GM21529 (cell line): Measurements from ENCODE around the gene GLIS1.
"Not testable (repeated sequence)": the region's sequence is repeated elsewhere in the genome, so short reads cannot be mapped to it uniquely, and the experiment has no call there.

Experiments
- ATAC-seq: cut with Tn5 transposase; IDR thresholded peaks from one replicate; pipeline ENCODE4 v1.9.1; 2021; ENCODE audit not compliant: unreplicated experiment

GLIS1 gene

DNA sequence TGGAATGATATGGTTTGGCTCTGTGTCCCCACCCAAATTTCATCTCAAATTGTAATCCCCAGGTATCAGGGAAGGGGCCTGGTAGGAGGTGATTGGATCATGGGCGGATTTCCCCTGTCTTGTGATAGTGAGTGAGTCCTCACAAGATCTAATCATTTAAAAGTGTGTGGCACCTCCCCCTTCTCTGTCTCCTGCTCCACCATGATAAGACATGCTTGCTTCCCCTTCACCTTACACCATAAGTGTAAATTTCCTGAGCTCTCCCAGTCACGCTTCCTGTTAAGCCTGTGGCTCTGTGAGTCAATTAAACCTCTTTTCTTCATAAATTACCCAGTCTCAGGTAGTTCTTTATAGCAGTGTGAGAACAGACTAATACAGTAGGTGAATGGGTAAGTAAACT is 170.4 kb downstream of the GLIS1 start:
- no peak for ATAC-seq

DNA sequence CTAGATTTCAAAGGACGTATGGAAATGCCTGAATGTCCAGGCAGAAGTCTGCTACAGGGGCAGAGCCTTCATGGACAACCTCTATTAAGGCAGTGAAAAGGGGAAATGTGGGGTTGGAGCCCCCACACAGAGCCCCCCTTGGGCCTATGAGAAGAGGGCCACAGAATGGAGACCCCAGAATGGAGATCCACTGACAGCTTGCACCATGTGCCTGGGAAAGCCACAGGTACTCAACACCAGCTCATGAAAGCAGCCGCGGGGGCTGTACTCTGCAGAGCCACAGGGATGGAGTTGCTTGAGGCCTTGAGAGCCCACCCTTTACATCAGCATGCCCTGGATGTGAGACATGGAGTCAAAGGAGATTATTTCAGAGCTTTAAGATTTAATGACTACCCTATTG is 171.1 kb downstream of the GLIS1 start:
- no peak for ATAC-seq

DNA sequence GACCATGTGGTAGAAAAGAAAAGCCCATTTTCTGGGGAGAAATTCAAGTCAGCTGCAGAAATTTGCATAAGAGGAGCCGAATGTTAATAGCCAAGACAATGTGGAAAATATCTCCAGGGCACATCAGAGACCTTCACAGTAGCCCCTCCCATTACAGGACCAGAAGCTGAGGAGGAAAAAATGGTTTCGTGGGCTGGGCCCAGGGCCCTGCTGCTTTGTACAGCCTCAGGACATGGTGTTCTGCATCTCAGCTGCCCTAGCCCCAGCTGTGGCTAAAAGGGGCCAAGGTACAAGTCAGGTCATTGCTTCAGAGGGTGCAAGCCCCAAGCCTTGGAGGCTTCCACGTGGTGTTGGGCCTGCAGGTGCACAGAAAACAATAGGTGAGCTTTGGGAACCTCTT is 171.5 kb downstream of the GLIS1 start:
- no peak for ATAC-seq

- ATAC-seq, result no peak
Measured at GRCh38 chr1:53563611-53564010, 175.4 kb downstream of the GLIS1 start.

DNA sequence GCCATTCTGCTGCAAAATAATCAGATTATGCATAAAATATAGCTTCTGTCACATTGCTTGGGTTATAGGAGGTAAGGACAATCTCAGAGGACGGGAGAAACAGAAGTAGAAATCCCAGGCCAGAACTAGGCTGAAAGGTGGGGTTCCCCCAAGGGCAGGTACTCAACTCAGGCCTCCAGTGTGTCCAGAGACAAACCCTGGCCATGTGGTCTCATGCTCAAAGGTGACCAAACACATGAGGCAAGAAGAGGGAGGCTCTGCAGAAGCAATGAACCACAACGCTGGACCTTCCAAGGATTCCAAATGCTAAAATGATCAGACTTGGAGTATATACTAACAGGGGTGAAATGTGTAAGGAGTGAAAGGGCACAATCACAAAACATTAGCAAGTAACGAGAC is 176.0 kb downstream of the GLIS1 start:
- no peak for ATAC-seq

DNA sequence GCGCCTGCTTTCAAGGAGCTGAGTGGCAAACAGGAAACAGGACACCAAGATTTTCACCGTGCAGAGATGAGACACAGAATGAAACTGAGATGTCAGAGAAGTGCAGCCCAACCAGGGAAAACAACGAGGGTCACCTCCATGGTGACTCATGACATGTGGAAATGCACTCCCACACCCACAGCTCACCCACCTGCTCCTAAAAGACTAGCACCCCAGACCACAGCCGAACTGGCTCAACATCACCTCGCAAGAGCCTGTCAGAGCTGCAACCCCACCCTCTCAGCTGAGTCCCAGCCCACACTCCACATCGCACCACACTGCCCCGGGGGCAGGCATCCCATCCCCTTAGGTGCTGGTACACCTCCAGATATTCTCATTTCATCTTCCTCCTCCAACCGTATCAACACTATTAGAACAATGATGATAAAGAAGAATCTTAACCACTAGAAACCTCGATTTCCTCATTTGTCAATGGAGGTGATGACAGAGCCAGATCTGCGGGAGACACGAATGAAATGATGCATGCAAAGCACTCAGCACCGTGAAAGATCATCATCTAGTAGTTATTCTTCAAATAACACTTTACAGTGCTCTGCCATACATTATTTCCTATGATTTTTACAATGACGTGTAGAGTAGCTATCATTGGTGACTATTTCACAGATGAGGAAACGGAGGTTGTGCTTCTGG is 176.5 kb downstream of the GLIS1 start:
- no peak for ATAC-seq

DNA sequence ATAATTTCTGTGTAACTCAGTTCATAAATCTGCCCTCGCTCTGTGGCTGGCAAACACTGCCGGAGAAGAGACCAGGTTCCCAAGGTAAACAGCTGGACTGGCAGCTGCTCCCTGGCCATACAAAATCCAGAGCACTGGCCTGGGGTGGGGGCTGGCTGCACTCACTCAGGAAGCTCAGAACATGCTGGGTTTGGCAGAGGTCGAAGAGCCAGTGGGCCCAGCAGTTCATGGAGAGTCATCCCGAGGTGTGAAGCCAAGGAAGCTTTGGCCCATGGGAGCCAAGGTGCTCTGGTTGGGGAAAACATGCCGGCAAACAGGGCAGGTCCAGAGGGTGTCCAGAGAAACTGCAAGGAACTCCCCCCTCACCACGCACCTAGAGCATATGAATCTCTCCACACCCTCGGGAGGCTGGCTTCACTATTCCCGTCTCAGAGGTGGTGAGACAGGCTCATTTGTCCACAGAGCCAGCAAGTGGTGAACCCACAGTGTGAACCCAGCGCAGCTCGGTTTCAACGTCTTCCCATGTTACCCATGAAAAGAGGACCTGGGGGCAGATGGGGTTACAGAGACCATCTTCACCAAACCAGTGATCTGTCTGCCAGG is 177.4 kb downstream of the GLIS1 start:
- no peak for ATAC-seq

DNA sequence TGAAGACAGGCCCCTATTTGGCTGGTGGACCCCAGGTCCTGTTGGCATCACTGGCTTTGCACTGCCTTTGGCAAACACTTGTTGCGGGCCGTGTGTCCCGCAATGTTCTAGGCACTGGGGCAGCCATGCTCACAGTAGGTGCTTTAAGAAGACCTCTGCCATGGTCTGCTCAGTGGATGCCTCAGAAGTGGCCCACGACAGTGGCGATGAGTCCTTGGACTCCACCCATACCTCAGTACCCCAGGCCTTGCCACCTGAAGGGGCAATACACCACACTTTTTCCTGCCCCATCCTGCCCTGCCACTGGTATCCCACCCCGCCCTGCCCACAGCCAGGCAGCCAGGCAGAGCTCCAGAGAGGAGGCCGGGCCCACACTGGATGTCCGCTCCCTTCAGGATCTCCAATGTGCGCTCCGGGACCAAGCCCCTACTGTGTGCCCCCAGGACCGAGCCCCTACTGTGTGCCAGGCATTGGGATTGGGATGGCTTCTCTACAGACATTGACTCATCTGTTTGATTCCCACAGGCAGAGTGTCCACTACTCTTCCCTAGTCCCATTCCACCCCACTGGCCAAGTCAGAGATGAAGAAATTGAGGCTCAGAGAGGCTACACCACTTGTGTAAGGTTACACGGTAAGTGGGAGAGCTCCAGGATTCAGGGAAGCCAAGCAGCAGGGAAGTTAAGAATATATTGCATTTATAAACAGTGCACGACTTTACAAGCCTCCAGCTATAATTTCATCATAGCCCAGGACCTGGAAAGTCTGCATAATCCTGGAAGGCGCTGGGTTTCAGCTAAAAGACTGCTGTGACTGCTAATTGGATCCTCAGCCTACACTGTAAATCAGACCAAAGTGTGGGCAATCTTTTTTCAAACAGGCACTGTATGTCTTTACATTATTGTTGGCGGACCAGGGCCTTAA is 178.1 kb downstream of the GLIS1 start:
- ATAC-seq, result no peak

- ATAC-seq, result no peak
Measured at GRCh38 chr1:53559854-53560580, 178.9 kb downstream of the GLIS1 start.

GRCh38 chr1:53559391-53559815 is 179.6 kb downstream of the GLIS1 start:
- ATAC-seq, result no peak

GRCh38 chr1:53558739-53559315 is 180.1 kb downstream of the GLIS1 start:
- no peak for ATAC-seq

DNA sequence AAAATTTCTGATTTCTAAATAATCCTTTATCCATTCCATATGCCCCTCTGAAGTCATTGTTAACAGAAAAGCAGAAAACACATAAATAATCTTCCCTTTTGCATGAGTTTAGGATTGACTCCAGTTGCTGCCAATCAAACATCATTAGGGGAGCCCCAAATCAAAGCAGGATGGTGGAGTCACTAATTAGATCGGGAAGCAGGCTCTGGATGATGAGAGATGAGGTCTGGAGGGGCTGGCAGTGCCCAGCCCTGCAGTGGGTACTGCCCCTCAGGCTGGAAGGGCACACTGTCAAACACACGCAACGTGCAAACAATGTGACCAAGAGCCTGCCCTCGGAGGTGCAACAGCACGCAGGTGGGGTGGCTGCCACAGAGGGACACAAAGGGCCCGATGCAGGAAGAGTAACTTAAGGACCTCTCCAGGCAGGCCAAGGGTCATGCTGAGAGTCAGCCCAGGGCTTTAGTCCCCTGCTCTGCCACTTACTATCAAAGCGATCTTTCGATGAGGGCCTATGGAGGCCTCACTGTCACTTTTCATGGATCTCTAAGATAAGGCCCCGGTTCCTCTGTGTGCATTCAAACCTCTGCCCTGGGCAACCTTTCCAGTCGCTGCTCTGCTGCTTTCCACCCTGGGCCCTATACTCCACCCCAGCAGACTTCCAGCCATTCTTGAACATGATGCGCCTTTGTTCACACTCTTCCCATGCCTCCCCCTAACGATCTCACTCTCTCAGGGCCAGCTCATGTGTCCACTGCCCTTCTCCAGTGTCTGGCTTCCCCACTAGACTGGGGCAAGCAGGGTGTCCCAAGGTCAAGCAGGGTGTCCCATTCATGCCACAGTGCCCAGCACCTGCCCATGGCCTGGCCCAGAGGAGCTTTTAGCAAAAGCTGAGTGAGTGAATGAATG is 180.9 kb downstream of the GLIS1 start:
- ATAC-seq, result no peak

- ATAC-seq, result no peak
Measured at GRCh38 chr1:53557369-53557768, 181.6 kb downstream of the GLIS1 start.

DNA sequence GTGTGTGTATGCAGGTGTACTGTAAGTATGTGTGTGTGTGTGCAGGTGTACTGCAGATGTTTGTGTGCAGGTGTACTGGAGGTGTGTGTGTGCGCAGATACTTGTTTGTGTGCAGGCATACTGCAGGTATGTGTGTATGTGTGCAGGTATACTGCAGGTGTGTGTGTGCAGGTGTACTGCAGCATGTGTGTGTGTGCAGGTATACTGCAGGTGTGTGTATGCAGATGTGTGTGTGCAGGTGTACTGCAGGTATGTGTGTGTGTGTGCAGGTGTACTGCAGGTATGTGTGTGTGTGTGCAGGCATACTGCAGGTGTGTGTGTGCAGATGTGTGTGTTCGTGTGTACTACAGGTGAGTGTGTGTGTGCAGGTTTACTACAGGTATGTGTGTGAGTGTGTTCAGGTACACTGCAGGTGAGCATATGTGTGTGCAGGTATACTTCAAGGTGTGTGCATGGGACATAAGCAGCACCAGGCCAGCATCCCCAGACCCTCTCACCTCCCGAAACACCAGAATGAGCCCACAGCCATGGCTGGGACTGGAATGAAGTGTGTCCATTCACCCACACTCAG is 182.2 kb downstream of the GLIS1 start:
- no peak for ATAC-seq

DNA sequence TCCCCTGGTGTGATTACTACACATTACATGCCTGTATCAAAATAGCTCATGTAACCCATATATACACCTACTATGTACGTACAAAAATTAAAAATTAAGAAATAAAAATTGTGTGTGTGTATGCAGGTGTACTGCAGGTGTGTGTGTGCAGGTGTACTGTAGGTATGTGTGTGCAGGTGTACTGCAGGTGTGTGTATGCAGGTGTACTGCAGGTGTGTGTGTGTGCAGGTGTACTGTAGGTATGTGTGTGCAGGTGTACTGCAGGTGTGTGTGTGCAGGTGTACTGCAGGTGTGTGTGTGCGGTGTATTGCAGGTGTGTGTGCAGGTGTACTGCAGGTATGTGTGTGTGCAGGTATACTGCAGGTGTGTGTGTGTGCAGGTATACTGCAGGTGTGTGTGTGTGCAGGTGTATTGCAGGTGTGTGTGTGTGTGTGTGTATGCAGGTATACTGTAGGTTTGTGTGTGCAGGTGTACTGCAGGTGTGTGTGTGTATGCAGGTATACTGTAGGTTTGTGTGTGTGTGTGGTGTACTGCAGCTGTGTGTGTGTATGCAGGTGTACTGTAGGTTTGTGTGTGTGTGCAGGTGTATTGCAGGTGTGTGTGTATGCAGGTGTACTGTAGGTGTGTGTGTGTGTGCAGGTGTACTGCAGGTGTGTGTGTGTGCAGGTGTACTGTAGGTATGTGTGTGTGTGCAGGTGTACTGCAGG is 183.2 kb downstream of the GLIS1 start:
- not testable (repeated sequence) for ATAC-seq

DNA sequence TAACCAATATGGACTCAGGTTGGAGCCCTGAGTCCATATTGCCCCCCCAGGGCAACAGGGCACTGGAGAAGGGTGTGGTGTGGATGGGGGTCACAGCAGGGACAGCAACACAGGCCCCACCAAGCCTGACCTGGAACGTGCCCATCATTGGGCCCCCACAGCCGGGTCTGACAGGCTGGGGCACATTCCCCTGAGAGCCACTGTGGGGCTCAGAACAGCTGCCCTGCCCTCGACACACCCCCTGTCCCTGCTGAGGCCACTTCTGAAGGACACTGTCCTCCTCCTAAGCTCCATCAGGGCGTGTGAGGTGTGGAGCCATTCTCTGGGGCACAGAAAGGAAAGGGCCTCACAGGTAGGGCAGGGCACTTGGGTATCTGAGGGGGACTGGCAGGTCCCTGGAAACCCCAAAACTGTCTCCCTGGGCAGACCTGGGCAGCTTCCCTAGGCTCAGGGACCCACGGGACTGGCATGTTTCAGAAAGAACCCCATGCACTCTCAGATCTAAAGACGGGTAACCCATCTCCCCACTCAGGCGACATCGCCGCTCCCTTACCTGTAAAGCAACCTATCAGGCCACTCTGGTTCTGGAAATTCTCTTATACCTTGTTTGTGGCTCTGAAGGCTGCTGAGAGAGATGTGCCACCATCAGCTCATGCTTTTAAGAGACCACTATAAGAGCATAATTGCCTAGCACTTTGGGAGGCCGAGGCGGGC is 184.2 kb downstream of the GLIS1 start:
- ATAC-seq, result no peak

- no peak for ATAC-seq
Measured at GRCh38 chr1:53553734-53554509, 185.0 kb downstream of the GLIS1 start.
